Activated B cell treated with CpG ODN at 0.5 μM for 24 hours (primary cell): Measurements from ENCODE around the gene GRAP. TPM values are rescaled to one million over a fixed set of nuclear protein-coding genes. Genes with fewer than 3 reads are reported as not detected.

Experiments
- ATAC-seq: fragments of 200-7000 bp; cut with Tn5 transposase; one replicate; pipeline ENCODE4 v1.10.0; 2021; ENCODE audit warnings: low read depth, mild to moderate bottlenecking, moderate library complexity
- CTCF ChIA-PET: fragments of 350-600 bp; sonication (Branson Sonifier 250); formaldehyde crosslinking; loops from one replicate; lab custom pipeline; 2021; ENCODE audit warnings: antibody characterized with exemption; lab: Charles Lee
- POLR2A ChIA-PET: fragments of 350-600 bp; sonication (Branson Sonifier 250); formaldehyde crosslinking; loops from one replicate; lab custom pipeline; 2021; ENCODE audit warnings: antibody characterized with exemption; lab: Charles Lee
- DNase-seq: peaks from one replicate; pipeline ENCODE4 v3.0.0; 2022
- H3K27ac Mint-ChIP-seq: one replicate; pipeline ENCODE4 v1.8.0; 2020; ENCODE audit warnings: mixed read lengths
- H3K27me3 Mint-ChIP-seq: one replicate; pipeline ENCODE4 v1.8.0; 2021; ENCODE audit warnings: mixed read lengths
- H3K36me3 Mint-ChIP-seq: one replicate; pipeline ENCODE4 v1.8.0; 2021; ENCODE audit warnings: low read depth, mixed read lengths
- H3K4me1 Mint-ChIP-seq: one replicate; pipeline ENCODE4 v1.8.0; 2021; ENCODE audit warnings: mixed read lengths
- H3K4me3 Mint-ChIP-seq: one replicate; pipeline ENCODE4 v1.8.0; 2020; ENCODE audit warnings: mild to moderate bottlenecking, mixed read lengths
- H3K9me3 Mint-ChIP-seq: one replicate; pipeline ENCODE4 v1.8.0; 2020; ENCODE audit warnings: mixed read lengths
- CTCF ChIP-seq: fragments of 200-600 bp; IDR thresholded peaks from one replicate; pipeline ENCODE4 v1.8.0; 2022; ENCODE audit warnings: antibody characterized with exemption, mild to moderate bottlenecking
- intact Hi-C: fragments of 100-400 bp; cut with micrococcal nuclease; formaldehyde crosslinking; loops from one replicate; pipeline ENCODE4 v1.15.1; 2024
- total RNA-seq: library from RNA; stranded (reverse); gene quantifications from 2 replicates; pipeline ENCODE4 v1.2.3, GENCODE V29; 2022

GRAP gene
- total RNA-seq, 1 donor from 2014 or later = 39.2 TPM

- H3K9me3 Mint-ChIP-seq = no peaks in the 10 kb centered on the region
- CTCF ChIA-PET = no interaction called here
Observed at GRCh38 chr17:18987862-18988545, 58.8 kb downstream of the GRAP start.

GRCh38 chr17:18987230-18987610 is 59.5 kb downstream of the GRAP start:
- intact Hi-C loops = no loop called here
- ChIA-PET POLR2A (no interaction called here), CTCF (no interaction called here)

More at GRCh38 chr17:18987862-18988545, 58.8 kb downstream of the GRAP start:
- Mint-ChIP-seq H3K36me3 (peaks cover 30% of the 10 kb centered on the region), H3K27ac (no peak overlapping the region), H3K27me3 (no peaks in the 10 kb centered on the region), H3K4me1 (peaks cover 10% of the 10 kb centered on the region), H3K4me3 (no peak overlapping the region)
- TF ChIP-seq CTCF = no peak
- intact Hi-C loops = no loop called here
- ATAC-seq (no peak), DNase-seq (no peak)
- POLR2A ChIA-PET = no interaction called here

GRCh38 chr17:18986541-18987229 is 60.1 kb downstream of the GRAP start:
- no peaks in the 10 kb centered on the region for H3K9me3 Mint-ChIP-seq
- CTCF ChIA-PET = no interaction called here
- H3K4me1 Mint-ChIP-seq = no peaks in the 10 kb centered on the region
- H3K4me3 Mint-ChIP-seq = no peak overlapping the region
- DNase-seq (no peak), ATAC-seq (no peak)
- no peak for TF ChIP-seq CTCF
- H3K27ac Mint-ChIP-seq = no peak overlapping the region
- intact Hi-C loops = no loop called here
- peaks cover 32% of the 10 kb centered on the region for H3K36me3 Mint-ChIP-seq
- POLR2A ChIA-PET = no interaction called here
- H3K27me3 Mint-ChIP-seq = no peaks in the 10 kb centered on the region

More at GRCh38 chr17:18987230-18987610, 59.5 kb downstream of the GRAP start:
- H3K9me3 Mint-ChIP-seq = no peaks in the 10 kb centered on the region
- H3K4me3 Mint-ChIP-seq = no peak overlapping the region
- H3K27me3 Mint-ChIP-seq = no peaks in the 10 kb centered on the region
- DNase-seq = no peak
- TF ChIP-seq CTCF = no peak
- peaks cover 2% of the 10 kb centered on the region for H3K4me1 Mint-ChIP-seq
- no peak overlapping the region for H3K27ac Mint-ChIP-seq
- no peak for ATAC-seq
- peaks cover 31% of the 10 kb centered on the region for H3K36me3 Mint-ChIP-seq

GRCh38 chr17:18985475-18985874 is 61.3 kb downstream of the GRAP start:
- H3K27ac Mint-ChIP-seq = no peak overlapping the region
- H3K4me3 Mint-ChIP-seq = no peak overlapping the region
- intact Hi-C loops = no loop called here
- peaks cover 37% of the 10 kb centered on the region for H3K36me3 Mint-ChIP-seq
- no peaks in the 10 kb centered on the region for H3K4me1 Mint-ChIP-seq
- POLR2A ChIA-PET = no interaction called here
- TF ChIP-seq CTCF = no peak
- DNase-seq (no peak), ATAC-seq (no peak)
- no peaks in the 10 kb centered on the region for H3K27me3 Mint-ChIP-seq
- no peaks in the 10 kb centered on the region for H3K9me3 Mint-ChIP-seq
- CTCF ChIA-PET = no interaction called here

GRCh38 chr17:18984273-18985114 is 62.3 kb downstream of the GRAP start:
- no peaks in the 10 kb centered on the region for H3K4me1 Mint-ChIP-seq
- CTCF ChIA-PET = no interaction called here

More at GRCh38 chr17:18984273-18985114, 62.3 kb downstream of the GRAP start:
- Mint-ChIP-seq H3K36me3 (peaks cover 43% of the 10 kb centered on the region), H3K4me3 (no peak overlapping the region), H3K9me3 (no peaks in the 10 kb centered on the region), H3K27ac (no peak overlapping the region), H3K27me3 (no peaks in the 10 kb centered on the region)
- ATAC-seq (no peak), DNase-seq (no peak)
- no peak for TF ChIP-seq CTCF
- POLR2A ChIA-PET = no interaction called here
- intact Hi-C loops = no loop called here
